Liver (tissue), 9 donors: ENCODE data around the gene NDUFAF8. TPM values are rescaled to one million over a fixed set of nuclear protein-coding genes. Genes with fewer than 3 reads are reported as not detected.
A peak's percentile ranks its signal among the peaks of the same experiment; 100 is the strongest.

ENCODE experiments used
- DNase-seq: peaks from one replicate; pipeline ENCODE4 v3.0.0-alpha.2; 2017; ENCODE audit warnings: low spot score
- H3K27ac ChIP-seq, 2 donors: one replicate each; pipeline ENCODE4 v1.7.0; 2013; ENCODE audit warnings: inconsistent platforms in 2 of 2, low read length in 2 of 2, control low read depth in 1 of 2, low read depth in 1 of 2, mild to moderate bottlenecking in 1 of 2
- H3K27me3 ChIP-seq, 4 donors: one replicate each; pipeline versions ENCODE4 v1.6.1 to v1.7.0; 2013; ENCODE audit warnings: low read length in 3 of 4, inconsistent platforms in 1 of 4, mild to moderate bottlenecking in 1 of 4, moderate library complexity in 1 of 4; ENCODE audit not compliant: control insufficient read depth in 4 of 4, insufficient read depth in 4 of 4
- H3K36me3 ChIP-seq, 4 donors: one replicate each; pipeline versions ENCODE4 v1.6.1 to v1.7.0; 2013; ENCODE audit warnings: low read length in 3 of 4, mild to moderate bottlenecking in 3 of 4, low read depth in 1 of 4, moderate library complexity in 1 of 4; ENCODE audit not compliant: control insufficient read depth in 4 of 4, insufficient read depth in 3 of 4
- H3K4me1 ChIP-seq, 4 donors: one replicate each; pipeline versions ENCODE4 v1.6.1 to v1.7.0; 2013; ENCODE audit warnings: low read length in 3 of 4, mild to moderate bottlenecking in 3 of 4, moderate library complexity in 1 of 4; ENCODE audit not compliant: control insufficient read depth in 4 of 4, insufficient read depth in 4 of 4
- H3K4me3 ChIP-seq, 3 donors: one replicate each; pipeline versions ENCODE4 v1.6.1 to v1.7.0; 2013; ENCODE audit warnings: low read length in 3 of 3, control low read depth in 1 of 3, low read depth in 1 of 3, mild to moderate bottlenecking in 1 of 3
- H3K9ac ChIP-seq, 2 donors: one replicate each; pipeline ENCODE4 v1.7.0; 2013; ENCODE audit warnings: low read length in 2 of 2, mild to moderate bottlenecking in 2 of 2, moderate library complexity in 2 of 2, control low read depth in 1 of 2, low read depth in 1 of 2
- H3K9me3 ChIP-seq, 4 donors: one replicate each; pipeline versions ENCODE4 v1.6.1 to v1.7.0; 2013; ENCODE audit warnings: low read length in 3 of 4; ENCODE audit not compliant: control insufficient read depth in 4 of 4
- EGR1 ChIP-seq, 2 donors: IDR thresholded peaks; 2 replicates each; pipeline ENCODE4 v1.6.1; 2016 to 2018; ENCODE audit warnings: antibody characterized with exemption in 2 of 2, low read depth in 2 of 2
- FOXA1 ChIP-seq: IDR thresholded peaks from 2 replicates; pipeline ENCODE4 v1.6.1; 2016; ENCODE audit warnings: antibody characterized with exemption
- FOXA2 ChIP-seq: IDR thresholded peaks from 2 replicates; pipeline ENCODE4 v1.6.1; 2016; ENCODE audit warnings: antibody characterized with exemption
- GABPA ChIP-seq, 2 donors: IDR thresholded peaks in 1 of 2; conservative IDR thresholded peaks in 1 of 2; 2 replicates each; pipeline ENCODE4 v1.6.1; 2016; ENCODE audit warnings: antibody characterized with exemption in 2 of 2, mild to moderate bottlenecking in 1 of 2, moderate library complexity in 1 of 2
- HNF4G ChIP-seq: IDR thresholded peaks from 2 replicates; pipeline ENCODE4 v1.6.1; 2016; ENCODE audit warnings: antibody characterized with exemption
- JUND ChIP-seq, 2 donors: IDR thresholded peaks; 2 replicates each; pipeline ENCODE4 v1.6.1; 2016; ENCODE audit warnings: antibody characterized with exemption in 2 of 2
- RAD21 ChIP-seq, 2 donors: IDR thresholded peaks; 2 replicates each; pipeline ENCODE4 v1.6.1; 2016; ENCODE audit warnings: antibody characterized with exemption in 2 of 2, mild to moderate bottlenecking in 2 of 2
- RXRA ChIP-seq, 2 donors: IDR thresholded peaks; 2 replicates each; pipeline ENCODE4 v1.6.1; 2017 to 2018; ENCODE audit warnings: antibody characterized with exemption in 2 of 2, mild to moderate bottlenecking in 1 of 2
- SP1 ChIP-seq: IDR thresholded peaks from 2 replicates; pipeline ENCODE4 v1.6.1; 2018; ENCODE audit warnings: antibody characterized with exemption, mild to moderate bottlenecking
- TAF1 ChIP-seq: conservative IDR thresholded peaks from 2 replicates; pipeline ENCODE4 v1.6.1; 2016; ENCODE audit warnings: antibody characterized with exemption, mild to moderate bottlenecking
- WGBS: extraction: QIAGEN DNeasy Blood & Tissue Kit; methylation state at CpG from one replicate; pipeline ENCODE4 v1.1.7; 2013; 5-methylcytosine and 5-hydroxymethylcytosine counted together
- polyA plus RNA-seq, 2 donors: library from polyadenylated mRNA; stranded (reverse) in 1 of 2; unstranded in 1 of 2; fragments of 200-250 nt in 1 of 2; fragments of >200 nt in 1 of 2; fragmentation: Nextera tagmentation in 1 of 2; extraction: Ambion mirVana in 1 of 2; gene quantifications; one replicate each; pipeline versions ENCODE4 v1.2.1 to v1.2.3, GENCODE V29; 2013 to 2015
- total RNA-seq, 2 donors: library from RNA; depleted of rRNA; stranded (reverse); fragments of >200 nt; gene quantifications; one replicate each; pipeline ENCODE4 v1.2.3, GENCODE V29; 2014
- TF ChIP-seq, protein P1 (sequence below): fragments of 150-350 bp; IDR thresholded peaks from 2 replicates; pipeline ENCODE4 v1.5.1; 2017; ENCODE audit warnings: improper control_type of control experiment, low read depth, low read length; ENCODE audit not compliant: missing input control
- TF ChIP-seq, protein P2 (sequence below): IDR thresholded peaks from 2 replicates; pipeline ENCODE4 v1.6.1; 2016; ENCODE audit warnings: antibody characterized with exemption
- TF ChIP-seq, protein P3 (sequence below): IDR thresholded peaks from 2 replicates; pipeline ENCODE4 v1.6.1; 2016; ENCODE audit warnings: antibody characterized with exemption
- donor health status: healthy.
- donor health status: healthy.
- donor health status: healthy.
- donor health status: healthy.
- donor health status: healthy.

Gene NDUFAF8
- total and polyA plus RNA-seq, 4 donors: 8.3 to 67.4 (median 15.5) TPM

DNA sequence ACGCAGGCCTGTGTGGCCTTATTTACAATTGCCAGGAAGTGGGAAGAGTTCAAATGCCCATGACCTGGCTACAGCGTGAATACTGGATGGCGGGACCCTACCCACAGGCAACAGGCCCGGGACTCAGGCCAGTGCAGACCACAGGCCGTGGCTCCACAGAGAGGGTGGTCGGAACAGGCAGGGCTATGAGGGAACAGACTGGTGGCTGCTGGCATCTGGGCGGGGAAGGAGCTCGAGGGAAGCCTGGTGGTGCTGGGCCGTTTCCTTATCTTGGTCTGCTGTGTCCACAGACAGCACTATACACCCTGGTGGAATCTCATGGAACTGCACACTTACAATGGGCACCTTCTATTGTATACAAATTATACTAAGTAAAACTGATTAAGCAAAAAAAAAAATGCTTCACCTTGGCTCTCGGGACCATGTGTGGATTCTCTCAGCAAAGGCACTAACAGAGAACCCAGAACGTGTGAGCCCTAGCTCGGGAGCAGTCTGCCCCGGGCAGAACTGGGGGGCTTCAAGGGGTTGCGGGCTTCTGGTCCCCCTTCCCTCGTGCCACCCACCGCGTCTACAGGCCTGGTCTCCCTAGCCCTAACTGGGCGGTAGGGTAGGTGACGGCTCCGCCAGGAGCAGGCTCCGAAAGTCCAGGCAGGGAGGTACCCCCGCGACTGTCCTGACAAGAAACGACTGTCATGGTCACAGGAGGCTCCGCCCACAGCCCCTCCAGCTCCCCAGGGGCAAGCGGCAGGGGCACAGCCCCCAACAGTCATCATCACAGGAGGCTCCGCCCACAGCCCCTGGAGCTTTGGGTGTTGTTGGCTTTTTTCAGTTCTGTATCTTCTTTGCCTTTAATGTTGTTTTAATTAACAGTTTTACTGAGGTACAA, 38.2 kb upstream of the NDUFAF8 start:
- H3K4me1 ChIP-seq: no peaks in the 10 kb centered on the region
- H3K9ac ChIP-seq: no peak overlapping the region
- no peak for TF ChIP-seq SP1
- TF ChIP-seq TAF1: no peak
- TF ChIP-seq, protein P1, sequence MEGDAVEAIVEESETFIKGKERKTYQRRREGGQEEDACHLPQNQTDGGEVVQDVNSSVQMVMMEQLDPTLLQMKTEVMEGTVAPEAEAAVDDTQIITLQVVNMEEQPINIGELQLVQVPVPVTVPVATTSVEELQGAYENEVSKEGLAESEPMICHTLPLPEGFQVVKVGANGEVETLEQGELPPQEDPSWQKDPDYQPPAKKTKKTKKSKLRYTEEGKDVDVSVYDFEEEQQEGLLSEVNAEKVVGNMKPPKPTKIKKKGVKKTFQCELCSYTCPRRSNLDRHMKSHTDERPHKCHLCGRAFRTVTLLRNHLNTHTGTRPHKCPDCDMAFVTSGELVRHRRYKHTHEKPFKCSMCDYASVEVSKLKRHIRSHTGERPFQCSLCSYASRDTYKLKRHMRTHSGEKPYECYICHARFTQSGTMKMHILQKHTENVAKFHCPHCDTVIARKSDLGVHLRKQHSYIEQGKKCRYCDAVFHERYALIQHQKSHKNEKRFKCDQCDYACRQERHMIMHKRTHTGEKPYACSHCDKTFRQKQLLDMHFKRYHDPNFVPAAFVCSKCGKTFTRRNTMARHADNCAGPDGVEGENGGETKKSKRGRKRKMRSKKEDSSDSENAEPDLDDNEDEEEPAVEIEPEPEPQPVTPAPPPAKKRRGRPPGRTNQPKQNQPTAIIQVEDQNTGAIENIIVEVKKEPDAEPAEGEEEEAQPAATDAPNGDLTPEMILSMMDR: peak; percentile 70
- TF ChIP-seq HNF4G: no peak
- TF ChIP-seq FOXA2: no peak
- no peak for TF ChIP-seq GABPA (IDR thresholded peaks at IDR 0.05 in 1 of 2, conservative IDR thresholded peaks at IDR 0.05 in 1 of 2)
- TF ChIP-seq, protein P2, sequence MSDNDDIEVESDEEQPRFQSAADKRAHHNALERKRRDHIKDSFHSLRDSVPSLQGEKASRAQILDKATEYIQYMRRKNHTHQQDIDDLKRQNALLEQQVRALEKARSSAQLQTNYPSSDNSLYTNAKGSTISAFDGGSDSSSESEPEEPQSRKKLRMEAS: no peak
- TF ChIP-seq RAD21 (IDR thresholded peaks at IDR 0.05): peak; percentile 70 to 78
- TF ChIP-seq, protein P3, sequence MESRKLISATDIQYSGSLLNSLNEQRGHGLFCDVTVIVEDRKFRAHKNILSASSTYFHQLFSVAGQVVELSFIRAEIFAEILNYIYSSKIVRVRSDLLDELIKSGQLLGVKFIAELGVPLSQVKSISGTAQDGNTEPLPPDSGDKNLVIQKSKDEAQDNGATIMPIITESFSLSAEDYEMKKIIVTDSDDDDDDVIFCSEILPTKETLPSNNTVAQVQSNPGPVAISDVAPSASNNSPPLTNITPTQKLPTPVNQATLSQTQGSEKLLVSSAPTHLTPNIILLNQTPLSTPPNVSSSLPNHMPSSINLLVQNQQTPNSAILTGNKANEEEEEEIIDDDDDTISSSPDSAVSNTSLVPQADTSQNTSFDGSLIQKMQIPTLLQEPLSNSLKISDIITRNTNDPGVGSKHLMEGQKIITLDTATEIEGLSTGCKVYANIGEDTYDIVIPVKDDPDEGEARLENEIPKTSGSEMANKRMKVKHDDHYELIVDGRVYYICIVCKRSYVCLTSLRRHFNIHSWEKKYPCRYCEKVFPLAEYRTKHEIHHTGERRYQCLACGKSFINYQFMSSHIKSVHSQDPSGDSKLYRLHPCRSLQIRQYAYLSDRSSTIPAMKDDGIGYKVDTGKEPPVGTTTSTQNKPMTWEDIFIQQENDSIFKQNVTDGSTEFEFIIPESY: no peak
- TF ChIP-seq FOXA1: no peak
- no peak overlapping the region for H3K4me3 ChIP-seq
- no peaks in the 10 kb centered on the region for H3K9me3 ChIP-seq
- H3K36me3 ChIP-seq: no peaks in the 10 kb centered on the region
- WGBS: 73% methylated on average over 27 of the region's 27 CpGs
- peak; percentile 51 for DNase-seq
- H3K27me3 ChIP-seq: no peaks in the 10 kb centered on the region
- no peak overlapping the region for H3K27ac ChIP-seq

DNA sequence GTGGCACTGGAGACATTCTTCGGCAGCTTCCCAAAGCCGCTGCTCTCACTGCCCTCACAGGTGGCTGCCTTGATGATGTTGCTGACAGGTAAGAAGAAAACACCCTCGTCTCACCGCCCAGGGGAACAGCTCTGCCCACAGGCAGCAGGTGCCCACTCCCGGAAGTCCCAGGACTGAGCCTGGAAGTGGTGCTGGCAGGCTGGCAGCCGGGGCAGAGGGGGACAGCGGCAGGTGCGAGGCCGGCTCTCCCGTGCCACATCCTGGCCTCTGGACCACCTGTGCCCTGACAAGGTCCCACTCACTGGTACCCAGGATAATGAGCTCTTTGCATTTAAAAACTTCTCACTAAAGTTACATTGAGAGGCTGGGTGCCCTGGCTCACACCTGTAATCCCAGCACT, 36.8 kb upstream of the NDUFAF8 start:
- no peaks in the 10 kb centered on the region for H3K9me3 ChIP-seq
- H3K36me3 ChIP-seq: no peaks in the 10 kb centered on the region
- DNase-seq: no peak
- H3K27me3 ChIP-seq: no peaks in the 10 kb centered on the region
- H3K4me1 ChIP-seq: no peaks in the 10 kb centered on the region
- no peak overlapping the region for H3K27ac ChIP-seq
- no peak overlapping the region for H3K4me3 ChIP-seq
- 98% methylated on average over 10 of the region's 10 CpGs for WGBS
- no peak for TF ChIP-seq EGR1 (IDR thresholded peaks at IDR 0.05; ENCODE audit: low read depth in 2 of 2)
- TF ChIP-seq, protein P3: no peak
- TF ChIP-seq RXRA (IDR thresholded peaks at IDR 0.05): no peak
- TF ChIP-seq JUND (IDR thresholded peaks at IDR 0.05): no peak
- no peak overlapping the region for H3K9ac ChIP-seq
